Muscle of back (tissue), 11 donors: ENCODE data around the gene ARHGAP26. TPM values are rescaled to one million over a fixed set of nuclear protein-coding genes. Genes with fewer than 3 reads are reported as not detected.

ENCODE experiments used
- DNase-seq, 3 donors: peaks; one replicate each; pipeline versions ENCODE4 v3.0.0 to v3.0.0-alpha.2; 2013
- polyA plus RNA-seq, 10 donors: library from polyadenylated mRNA; unstranded; fragments of 120-200 nt; gene quantifications; one replicate each; pipeline ENCODE4 v1.2.1, GENCODE V29; 2013; ENCODE audit not compliant: insufficient read length in 10 of 10

The ARHGAP26 gene
- polyA plus RNA-seq, 10 donors: 10.7 to 23.3 (median 16.0) TPM

DNA sequence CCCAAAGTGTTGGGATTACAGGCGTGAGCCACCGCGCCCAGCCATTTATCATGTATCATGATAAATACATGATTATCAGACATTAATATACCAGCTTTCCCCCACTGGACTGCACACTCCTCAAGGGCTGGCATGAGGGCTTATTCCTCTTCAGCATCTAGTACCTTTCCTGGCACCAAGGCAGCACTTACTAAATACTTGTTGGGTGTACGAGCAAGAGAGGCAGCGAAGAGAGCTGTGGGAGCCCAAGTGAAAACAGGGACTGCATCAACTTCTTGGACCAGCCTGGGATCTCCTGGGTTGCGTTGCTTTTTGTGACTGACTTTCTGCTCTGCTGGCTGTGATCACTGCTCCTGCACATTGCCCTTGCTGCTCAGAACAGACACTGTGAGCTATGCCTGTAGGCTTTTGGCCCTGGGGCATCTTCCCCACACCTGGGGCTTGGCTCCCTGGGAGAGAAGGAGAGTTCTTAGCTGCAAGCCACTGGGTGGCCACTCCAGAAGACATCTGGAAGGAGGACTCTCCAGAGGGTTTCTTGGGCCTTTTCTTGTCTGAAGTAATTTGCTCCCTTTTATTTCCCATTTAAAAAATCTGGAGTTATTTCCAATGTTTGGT lies 409.1 kb downstream of the ARHGAP26 start:
- no peak for DNase-seq

DNA sequence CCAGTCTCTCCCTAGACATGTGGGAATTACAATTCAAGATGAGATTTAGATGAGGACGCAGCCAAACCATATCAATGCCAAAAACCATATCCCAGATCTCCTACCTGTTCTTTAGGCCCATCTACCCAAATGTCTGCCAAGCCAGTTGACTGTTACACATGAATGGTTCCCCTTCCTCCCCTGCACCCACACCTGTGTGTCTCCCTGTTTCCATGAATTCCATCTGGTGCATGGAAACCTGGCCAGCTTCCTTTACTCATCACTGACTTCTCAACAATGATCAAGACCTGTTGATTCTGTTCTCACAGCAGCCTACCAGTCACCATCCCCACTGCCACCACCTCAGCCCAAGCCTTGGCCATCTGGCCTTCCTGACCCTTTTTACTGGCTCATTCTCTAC lies 410.6 kb downstream of the ARHGAP26 start:
- DNase-seq: no peak

DNA sequence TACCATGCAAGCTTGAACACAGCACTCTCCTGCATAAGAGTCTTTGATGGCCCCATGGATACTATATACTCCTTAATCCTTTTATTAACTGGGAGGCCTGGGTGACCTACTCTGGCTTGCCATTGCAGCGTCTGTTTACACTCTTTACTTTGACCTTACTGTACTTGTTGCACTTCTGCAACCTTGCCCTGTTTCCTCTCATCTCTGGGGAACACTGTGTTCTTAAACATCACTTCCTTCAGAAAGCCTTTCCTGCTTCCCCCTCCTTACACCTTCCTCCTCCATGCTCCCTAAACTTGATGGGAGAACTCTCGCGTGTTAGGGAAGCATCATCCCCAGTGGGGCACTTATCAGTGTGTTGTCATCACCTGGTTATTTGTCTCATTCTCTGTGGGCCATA lies 411.0 kb downstream of the ARHGAP26 start:
- no peak for DNase-seq

DNA sequence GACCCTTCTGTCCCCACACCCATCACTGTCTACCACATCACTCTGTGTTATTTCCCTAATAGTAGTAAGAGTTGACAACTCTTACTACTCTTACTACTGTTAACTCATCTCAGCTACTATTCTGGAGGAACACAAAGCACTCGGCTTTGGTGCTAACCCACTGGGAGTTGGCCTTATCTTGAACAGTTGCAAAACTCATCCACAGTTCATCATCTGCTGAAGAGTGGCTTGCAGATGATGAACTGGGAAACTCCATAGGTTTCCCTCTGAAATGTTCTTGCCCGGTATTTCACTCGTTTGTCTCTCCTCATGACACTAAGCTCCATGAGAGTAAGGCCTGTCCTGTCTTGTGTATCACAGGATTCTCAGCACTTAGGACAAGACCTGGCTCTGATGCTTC lies 411.9 kb downstream of the ARHGAP26 start:
- no peak for DNase-seq

DNA sequence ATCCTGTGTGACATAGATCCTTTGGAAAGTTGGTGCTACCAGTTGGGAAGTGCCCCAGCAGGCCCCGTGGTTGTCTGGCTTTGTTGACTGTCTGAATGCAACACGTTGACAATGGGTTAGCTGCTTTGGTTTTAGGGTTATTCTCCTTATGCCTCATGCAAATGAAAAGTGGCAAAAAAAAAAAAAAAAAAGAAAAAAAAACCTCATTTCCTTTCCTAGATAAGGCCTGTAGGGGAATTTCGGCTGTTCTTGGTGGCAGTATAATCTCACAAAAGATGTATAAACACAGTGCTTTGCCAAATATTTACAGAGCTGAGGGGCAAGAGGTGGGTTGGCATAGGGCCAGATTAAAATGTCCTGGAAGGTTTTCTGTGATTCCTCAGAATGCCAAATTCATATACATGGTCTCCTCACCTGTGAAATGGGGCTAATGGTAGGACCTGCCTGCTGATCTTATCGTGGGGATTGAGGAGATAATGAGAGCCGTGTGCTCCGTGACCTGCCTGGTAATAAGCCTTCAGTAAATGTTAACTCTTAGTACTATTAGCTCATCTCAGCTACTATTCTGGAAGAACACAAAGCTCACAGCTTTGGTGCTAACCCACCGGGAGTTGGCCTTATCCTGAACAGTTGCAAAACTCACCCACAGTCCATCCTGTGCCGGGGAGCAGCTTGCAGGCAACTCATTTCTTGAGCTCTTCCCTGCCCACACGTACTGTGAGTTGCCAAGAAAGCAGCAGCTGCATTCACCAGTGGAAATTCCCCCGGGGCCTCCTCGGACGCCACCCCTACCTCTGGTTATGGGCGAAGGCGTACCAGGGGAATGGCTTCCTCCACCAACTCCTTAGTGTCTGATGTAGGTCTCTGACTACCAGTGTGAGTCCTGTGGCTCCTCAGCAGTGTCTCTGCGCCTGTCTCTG lies 413.0 kb downstream of the ARHGAP26 start:
- DNase-seq: no peak

DNA sequence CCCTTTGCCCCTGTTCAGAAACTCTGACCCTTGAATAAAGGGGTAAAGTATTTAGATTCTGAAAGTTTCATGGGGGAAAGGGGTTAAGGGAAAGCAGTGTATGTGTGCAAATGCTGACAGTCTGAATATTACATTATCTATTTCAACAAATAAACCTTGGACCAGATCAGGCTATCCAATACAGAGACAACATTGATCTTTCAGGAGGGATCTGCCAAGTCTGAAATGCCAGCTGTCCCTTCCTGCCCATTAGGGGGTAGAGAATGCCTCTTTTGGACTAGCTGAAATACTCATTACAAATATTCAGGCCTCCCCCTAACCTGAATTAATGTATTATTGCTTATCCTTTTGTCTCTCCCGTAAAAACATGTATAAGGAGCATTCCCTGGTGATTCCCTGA lies 413.8 kb downstream of the ARHGAP26 start:
- DNase-seq: no peak

DNA sequence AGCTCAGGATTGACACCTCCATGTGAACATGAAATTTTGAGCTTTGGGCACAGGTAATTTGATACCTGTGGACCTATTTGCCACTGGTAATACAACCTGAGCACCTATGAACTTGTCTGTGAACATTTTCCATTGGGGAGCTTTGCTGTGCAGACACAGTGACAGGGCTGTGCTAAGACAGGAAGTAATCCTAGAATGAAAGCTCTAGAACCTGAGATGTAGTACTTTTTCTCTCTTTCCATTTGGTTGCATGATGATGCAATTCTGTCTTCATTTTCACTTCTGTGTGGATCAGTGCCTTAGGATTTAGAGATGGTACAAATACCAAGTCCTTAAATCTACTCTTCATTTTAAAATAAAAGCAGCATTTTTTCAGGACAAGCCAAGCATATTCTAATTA lies 416.4 kb downstream of the ARHGAP26 start:
- DNase-seq: no peak

DNA sequence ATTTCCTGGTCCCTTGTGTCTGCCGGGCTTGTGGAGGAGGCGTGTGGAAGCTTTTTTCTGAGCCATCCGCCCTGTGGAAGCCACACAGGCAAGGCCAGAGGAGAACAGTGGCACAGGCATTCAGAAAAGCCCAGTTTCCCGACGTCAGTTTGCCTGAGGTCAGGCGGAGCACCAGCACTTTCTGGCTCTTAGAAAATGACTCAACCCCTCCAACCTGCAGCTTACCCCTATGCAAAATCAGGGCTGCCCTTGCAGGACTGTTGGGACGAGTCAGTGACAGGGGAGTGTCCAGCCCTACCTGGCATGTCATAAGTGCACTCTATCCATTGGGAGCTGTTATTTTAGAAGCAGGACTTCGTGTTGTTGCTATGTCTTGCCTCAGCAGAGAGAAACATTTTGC lies 417.3 kb downstream of the ARHGAP26 start:
- DNase-seq: no peak

DNA sequence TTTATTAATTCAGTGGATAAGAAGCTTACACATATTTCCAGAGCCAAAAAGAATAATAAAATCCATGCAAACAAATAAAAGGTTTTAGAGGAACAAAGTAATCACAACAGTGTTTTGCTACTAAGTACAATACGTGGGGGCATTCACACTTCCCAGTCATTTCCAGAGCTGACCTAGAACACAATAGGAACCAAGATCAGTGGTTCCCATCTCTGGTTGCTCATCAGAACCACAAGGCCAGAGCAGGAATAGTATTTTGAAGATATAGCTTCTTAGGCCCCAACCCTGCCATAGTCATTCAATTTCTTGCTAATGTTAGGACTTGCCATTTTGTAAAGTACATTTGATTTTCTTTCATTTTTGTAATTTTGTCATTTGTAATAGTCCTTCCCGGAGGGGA lies 417.9 kb downstream of the ARHGAP26 start:
- DNase-seq: no peak

DNA sequence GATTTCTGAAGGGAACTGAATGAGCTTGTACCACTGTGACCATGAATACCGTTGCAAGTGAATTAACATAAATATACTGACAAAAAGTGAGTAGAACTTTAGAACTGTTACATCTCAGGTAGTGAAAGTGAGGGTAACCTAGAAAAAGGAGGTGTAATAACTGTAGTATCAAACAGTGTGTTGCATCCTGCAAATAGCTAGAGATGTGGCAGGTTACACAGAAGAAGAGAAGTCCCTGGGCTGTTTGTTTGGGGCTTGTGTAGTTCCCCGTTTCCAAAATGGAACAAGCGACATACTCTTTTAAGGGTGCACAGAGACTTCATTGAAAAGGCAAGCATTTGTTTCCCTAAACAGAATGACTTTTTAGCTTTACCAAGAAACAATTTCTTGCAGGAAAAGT lies 418.5 kb downstream of the ARHGAP26 start:
- DNase-seq: no peak

DNA sequence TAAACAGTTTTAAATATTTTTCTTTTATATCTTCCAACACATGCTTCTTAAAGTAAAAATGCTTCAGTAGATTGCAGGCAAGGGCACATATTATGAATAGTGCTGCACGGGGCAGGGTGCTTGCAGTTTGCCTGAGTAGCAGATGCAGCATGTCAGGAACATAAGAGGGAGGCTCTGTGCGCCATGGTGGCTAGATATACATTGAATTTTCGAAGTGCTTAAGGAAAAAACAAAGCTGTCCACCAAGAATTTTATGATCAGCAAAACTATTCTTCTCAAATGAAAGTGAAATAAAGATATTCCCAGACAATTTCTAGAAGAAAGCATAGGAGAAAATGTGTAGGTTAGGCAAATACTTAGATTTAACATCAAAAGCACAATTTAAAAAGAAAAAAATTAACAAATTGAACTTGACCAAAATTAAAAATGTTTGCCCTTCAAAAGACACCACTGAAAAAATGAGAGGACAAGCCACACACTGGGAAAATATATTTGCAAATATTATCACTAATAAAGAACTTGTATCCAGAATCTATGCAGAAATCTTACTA lies 420.2 kb downstream of the ARHGAP26 start:
- no peak for DNase-seq

DNA sequence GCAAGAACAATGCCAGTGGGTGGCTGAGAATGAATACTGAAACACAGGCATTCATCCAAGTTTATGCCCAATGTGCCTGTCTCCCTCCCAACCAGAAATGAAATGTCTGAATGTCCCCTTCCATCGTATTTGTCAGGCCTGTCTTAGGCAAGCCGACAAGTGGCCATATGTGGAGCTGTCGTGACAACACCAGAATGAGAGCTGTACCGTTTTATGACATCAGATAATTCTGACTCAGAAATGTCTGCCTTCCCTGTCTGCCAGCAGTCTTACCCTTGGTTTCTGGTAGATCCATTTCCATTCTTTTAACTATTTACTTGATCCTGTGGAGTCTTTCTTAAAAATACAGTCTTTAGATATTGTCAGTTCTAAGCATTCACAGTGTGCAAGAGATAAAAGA lies 421.5 kb downstream of the ARHGAP26 start:
- no peak for DNase-seq

DNA sequence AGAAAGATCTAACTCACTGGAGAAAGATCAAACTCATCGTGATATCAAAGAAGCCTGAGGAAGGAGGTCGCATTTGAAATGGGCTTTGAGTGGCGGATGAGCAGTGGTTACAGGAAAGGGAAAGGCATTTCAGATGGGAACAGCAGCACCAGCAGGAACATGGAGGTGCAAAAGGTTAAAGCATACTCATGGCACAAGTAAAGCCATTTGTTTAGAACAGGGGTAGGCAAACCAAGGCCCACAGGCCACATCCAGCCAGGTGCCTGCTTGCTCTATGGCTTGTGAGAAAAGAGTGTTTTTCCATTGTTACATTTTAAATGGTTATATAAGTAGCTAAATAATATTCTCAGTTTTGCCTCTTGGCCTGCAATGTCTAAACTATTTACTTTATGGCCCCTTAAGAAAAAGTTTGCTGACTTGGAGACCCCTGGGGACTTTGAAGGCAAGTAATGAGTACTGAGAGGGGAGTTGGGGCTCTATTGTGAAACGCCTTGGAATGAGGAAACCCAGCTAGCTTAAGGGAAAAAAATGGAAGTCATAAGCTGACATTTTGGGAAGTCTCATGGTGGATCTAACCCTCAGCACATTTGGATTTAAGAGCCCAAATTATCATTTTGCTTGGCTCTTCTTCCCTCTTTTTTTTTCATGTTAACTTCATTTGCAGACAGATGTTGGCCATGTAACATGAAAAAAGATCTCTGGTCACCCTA lies 422.2 kb downstream of the ARHGAP26 start:
- DNase-seq: peak in 1 of 3 donors; percentile 78

DNA sequence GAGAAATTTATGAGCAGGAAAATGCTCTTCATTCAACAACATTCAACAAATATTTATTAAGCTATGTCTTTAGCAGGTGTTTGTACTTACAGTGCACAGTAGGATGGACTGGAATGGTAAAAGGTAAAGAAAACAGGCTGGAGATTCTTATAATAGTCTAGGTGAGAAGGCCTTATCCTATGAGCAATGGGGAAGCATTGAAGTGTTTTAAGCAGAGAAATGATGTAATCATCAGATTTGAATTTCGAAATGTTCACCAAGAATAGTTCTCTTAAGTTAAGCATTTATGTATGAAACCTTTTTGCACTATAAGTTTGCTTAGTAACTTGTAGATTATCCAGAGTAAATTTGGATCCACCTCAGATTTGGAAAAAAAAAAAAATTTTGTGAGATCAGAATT lies 424.0 kb downstream of the ARHGAP26 start:
- no peak for DNase-seq

DNA sequence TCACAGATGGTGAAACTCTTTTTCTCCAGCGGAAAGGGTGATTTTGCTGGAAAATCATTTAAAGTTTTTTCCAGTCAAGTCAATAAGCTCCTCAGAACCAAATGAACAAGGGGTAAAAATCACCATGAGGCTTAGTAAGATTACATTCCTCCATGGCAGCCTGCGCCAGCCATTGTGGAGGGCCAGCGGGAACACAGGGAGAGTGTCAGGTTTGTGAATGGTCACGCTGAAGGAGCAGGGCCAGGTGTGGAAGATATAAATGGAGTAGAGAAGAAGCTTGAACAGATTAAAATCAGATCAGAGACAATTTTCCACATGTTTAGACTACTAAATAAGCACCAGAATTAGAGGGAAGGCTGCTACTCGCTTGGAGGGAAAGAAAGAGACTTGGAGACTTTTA lies 424.5 kb downstream of the ARHGAP26 start:
- peak in 1 of 3 donors; percentile 48 for DNase-seq

DNA sequence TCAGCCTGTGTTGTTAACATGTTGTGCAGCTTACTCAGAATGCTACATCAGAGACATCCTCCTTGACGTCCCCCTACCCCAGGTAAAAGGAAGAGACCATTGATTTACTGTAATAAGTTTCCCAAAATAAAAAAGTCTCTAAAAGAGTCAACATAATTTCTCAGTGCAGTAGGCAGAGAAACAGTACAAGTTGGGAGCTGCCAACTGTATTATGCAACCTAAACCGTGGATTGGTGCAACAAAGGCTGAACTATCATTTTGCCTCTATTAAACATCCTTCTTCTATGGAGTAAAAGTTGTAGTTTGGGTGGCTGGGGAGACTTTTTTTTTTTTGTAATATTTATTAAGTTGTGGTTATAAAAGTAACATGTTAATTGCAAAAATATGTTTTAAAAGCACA lies 425.3 kb downstream of the ARHGAP26 start:
- DNase-seq: no peak

DNA sequence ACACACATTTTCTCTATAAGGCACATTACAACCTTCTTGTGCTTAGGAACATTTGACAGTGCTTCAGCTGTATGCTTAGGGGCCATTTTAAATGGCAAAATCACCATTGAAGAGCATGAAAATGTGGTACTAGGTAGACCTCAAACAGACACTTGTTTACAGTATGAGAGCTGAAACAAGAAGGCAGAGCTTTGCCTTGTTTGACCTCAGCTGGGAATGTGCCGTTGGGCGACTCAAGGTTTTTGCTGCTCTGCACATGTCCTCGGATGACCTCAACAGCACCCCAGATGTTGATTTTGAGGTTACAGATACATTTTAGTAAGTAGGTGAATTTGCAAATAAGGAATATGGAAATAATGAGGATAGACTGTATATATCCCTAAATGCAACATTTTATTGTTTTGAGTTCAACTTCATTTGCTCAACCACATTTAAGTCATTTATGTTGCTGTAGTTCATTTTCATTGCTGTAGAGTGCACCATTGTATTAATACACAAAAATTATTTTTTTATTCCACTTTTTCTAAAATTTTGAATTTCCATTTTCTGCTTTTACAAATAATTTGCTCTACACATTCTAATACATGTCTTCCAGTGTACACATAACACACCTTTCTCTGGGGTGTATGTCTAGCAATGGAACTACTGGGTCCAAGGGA lies 426.6 kb downstream of the ARHGAP26 start:
- DNase-seq: no peak

DNA sequence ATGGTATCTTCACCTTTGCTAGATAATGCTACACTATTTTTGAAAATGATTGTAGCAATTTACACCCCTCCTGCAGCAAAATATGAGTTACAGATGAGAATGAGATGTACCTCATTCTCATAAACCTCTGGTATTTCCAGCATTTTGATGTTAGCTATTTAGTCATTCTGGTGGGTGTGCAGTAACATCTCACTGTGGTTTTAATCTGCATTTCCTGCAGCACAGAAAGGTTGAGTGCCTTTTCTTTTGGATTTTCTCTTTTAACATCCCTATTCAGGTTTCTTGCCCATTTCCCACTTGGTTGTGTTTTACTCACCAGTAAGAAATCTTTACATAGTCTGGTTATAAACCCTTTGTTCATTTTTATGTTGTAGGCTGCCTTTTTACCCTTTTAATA lies 427.1 kb downstream of the ARHGAP26 start:
- no peak for DNase-seq

DNA sequence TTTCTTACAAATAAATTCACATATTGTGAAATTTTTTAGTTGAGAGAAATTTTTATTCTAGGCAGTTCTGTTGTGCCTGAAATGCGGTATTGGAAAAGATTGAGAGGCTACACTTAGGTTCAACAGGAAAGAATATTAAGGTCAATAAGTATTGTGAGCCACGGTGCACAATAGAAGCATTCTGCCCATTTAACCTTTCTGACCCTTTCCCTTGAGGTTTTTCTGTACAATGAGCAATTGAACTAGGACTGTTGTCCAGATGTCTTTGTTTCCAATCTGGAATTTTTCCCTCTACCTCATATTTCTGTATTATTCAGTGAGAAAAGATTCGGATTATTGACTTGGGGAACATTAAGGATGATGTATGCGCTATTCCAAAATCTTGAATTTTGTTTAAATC lies 428.2 kb downstream of the ARHGAP26 start:
- no peak for DNase-seq

DNA sequence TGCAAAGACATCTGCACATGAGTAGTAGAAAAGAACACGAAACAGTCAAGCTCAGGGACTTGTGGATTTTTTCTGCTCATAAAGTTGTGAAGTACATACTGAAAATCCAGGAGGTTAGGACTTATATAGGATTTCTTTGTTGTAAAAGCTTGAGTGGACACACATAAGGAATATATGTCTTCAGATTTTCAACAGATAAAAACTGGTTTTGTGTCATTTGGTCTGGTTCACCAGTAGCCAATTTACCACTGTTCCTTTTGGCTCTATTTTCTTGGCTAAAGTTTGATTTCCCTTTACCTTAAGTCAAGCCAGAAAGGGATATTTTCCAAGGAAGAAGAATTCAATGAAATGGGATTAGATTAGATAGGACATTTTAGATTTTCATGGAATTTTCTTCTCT lies 429.0 kb downstream of the ARHGAP26 start:
- no peak for DNase-seq

DNA sequence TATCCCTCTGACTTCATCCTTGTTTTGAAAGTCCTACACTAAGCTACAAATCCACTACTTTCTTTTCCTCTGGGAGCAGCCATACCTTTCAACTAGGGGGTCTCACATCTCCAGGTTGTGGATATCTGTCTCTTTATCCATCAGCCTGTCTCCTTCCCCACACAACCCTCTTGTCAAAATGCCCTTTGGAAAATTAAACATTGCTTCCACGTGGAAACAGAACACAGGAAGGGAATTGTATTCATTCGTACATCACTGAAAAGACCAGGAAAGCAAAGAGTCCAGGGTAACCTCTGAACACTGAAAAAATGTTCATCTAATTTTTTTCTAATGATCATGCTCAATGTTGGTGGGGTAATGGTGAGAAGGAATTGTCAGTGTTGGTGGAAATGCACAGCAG lies 429.7 kb downstream of the ARHGAP26 start:
- no peak for DNase-seq
